ENCODE data around the gene ATG4B. TPM values are rescaled to one million over a fixed set of nuclear protein-coding genes. Genes with fewer than 3 reads are reported as not detected.

The ATG4B gene
- total and polyA plus RNA-seq, 2 of the 4 experiments (the other 2 are of a cell fraction), result 113 to 146 TPM

GRCh38 chr2:241615522-241616052 is 21.9 kb upstream of the ATG4B start:
- Histone ChIP-seq H3K9me3 (ENCODE audit: control insufficient read depth, insufficient read depth, low read length) (no peaks in the 10 kb centered on the region), H3K4ac (ENCODE audit: low read depth, low read length) (no peak overlapping the region), H3K79me1 (ENCODE audit: low read depth in 1 of 2, low read length in 2 of 2) (peaks cover 41 to 85% of the 10 kb centered on the region in 2 experiments), H3K4me3 (ENCODE audit: insufficient read depth, low read depth, low read length) (no peak overlapping the region), H4K20me1 (ENCODE audit: insufficient read depth, low read length) (peaks cover 53% of the 10 kb centered on the region), H3K27ac (ENCODE audit: insufficient read depth, low read length) (no peak overlapping the region), H4K91ac (ENCODE audit: insufficient read depth, low read depth, low read length) (no peak overlapping the region), H3K18ac (ENCODE audit: low read depth, low read length) (no peak overlapping the region), H2BK5ac (ENCODE audit: low read depth, low read length, poor library complexity, severe bottlenecking) (no peak overlapping the region), H3K23ac (ENCODE audit: low read depth, low read length) (no peak overlapping the region), H2AK9ac (replicated peaks; ENCODE audit: low read depth, low read length, poor library complexity) (no peak overlapping the region), H2BK20ac (ENCODE audit: low read depth, low read length) (no peak overlapping the region), H2BK15ac (ENCODE audit: low read depth, low read length) (no peak overlapping the region), H4K8ac (ENCODE audit: low read depth in 2 of 2, low read length in 2 of 2) (no peak overlapping the region), H3K27me3 (ENCODE audit: control insufficient read depth, insufficient read depth, low read length) (no peaks in the 10 kb centered on the region), H3K9me1 (ENCODE audit: insufficient read depth, low read length) (peaks cover 19% of the 10 kb centered on the region), H3K14ac (replicated peaks; ENCODE audit: low read depth, low read length) (no peak overlapping the region), H3K9ac (ENCODE audit: low read depth, low read length) (no peak overlapping the region), H3K4me1 (ENCODE audit: control insufficient read depth, insufficient read depth, low read length) (peaks cover 9% of the 10 kb centered on the region), H3K56ac (ENCODE audit: extremely low read depth, insufficient read depth, low read length) (no peak overlapping the region), H3K4me2 (ENCODE audit: low read depth, low read length) (no peak overlapping the region), H2AFZ (replicated peaks; ENCODE audit: low read length, poor library complexity) (no peak overlapping the region), H2AK5ac (ENCODE audit: low read depth, low read length) (no peak overlapping the region), H3K36me3 (ENCODE audit: control insufficient read depth, insufficient read depth, low read length) (peaks cover 11% of the 10 kb centered on the region), H2BK120ac (ENCODE audit: low read depth, low read length) (no peak overlapping the region), H4K5ac (ENCODE audit: low read depth, low read length) (no peak overlapping the region)
- ChIA-PET CTCF (no interaction called here), POLR2A (ENCODE audit: unreplicated experiment) (no interaction called here)
- WGBS, 2 experiments (ENCODE audit: extremely low coverage in 2 of 2, insufficient read length in 1 of 2), result 100% methylated on average over 3 of the region's 16 CpGs; no CpG with 5 or more reads in 1 of the 2 experiments
- DNase-seq (no peak), ATAC-seq (ENCODE audit: low read depth) (no peak)
- in situ Hi-C loops (cut with MboI; ENCODE audit: low sequenced_read_pairs) (no loop called here), dilution Hi-C loops (cut with HindIII; ENCODE audit: low sequenced_read_pairs, unreplicated experiment) (no loop called here), intact Hi-C loops (cut with micrococcal nuclease) (no loop called here)
- TF ChIP-seq RAD21 (IDR thresholded peaks at IDR 0.05; ENCODE audit: low read length) (no peak), USF2 (IDR thresholded peaks at IDR 0.05; ENCODE audit: low read depth, low read length) (no peak), BHLHE40 (IDR thresholded peaks at IDR 0.05; ENCODE audit: low read depth, low read length) (no peak), POLR2A (IDR thresholded peaks at IDR 0.05; ENCODE audit: low read depth, low read length) (no peak), MAZ (IDR thresholded peaks at IDR 0.05; ENCODE audit: borderline replicate concordance, low read depth, low read length) (no peak), RCOR1 (IDR thresholded peaks at IDR 0.05; ENCODE audit: insufficient replicate concordance, low read length) (no peak)
- BruUV-seq (replicated peaks), result no TSS peak
